Measurements from ENCODE around the gene AQP1. TPM values are rescaled to one million over a fixed set of nuclear protein-coding genes. Genes with fewer than 3 reads are reported as not detected.

AQP1 gene
- total RNA-seq, 1 donor from 2014 or later, result 0.31 TPM

DNA sequence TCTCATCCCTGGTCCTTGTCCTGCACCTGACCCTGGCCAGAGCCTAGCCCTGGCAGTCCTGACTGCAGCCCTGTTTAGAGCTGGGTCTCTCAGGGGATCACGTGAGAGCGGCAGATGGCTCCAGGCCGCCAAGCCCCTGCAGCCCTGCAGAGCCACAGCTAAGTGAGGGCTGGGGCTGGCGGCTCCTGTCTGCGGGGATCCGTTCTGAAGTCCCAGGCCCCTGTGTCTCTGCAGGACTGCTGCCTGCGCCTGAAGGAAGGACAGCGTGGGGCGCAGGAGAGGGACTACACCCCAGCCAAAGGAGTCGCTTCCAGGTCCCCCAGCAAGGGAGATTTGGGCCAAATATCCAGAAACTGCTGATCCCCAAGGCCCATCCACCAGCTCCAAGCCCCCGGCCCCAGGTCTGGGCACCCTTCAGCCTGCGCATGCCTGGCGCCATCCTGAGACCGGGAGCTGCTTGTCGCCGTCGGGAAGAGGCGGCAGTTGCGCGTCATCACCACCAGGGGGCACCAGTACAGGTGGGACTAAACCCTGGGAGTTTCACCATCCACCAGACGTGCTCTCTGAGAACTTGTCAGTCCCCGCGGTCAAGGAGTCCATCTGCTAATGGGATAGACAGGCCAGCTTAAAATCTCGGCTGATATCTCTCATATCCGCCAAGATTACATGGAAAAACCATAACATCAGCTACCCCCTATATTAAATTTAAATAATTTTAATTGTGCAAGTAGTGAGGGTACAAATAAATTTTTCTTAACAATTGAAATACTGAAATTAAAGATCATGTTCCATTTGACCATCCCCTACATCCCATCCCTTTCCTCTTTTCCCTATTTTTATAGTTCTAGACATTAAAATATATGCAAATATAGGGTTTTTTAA is 27.0 kb downstream of the AQP1 start:
- DNase-seq, result peak; percentile 22

DNA sequence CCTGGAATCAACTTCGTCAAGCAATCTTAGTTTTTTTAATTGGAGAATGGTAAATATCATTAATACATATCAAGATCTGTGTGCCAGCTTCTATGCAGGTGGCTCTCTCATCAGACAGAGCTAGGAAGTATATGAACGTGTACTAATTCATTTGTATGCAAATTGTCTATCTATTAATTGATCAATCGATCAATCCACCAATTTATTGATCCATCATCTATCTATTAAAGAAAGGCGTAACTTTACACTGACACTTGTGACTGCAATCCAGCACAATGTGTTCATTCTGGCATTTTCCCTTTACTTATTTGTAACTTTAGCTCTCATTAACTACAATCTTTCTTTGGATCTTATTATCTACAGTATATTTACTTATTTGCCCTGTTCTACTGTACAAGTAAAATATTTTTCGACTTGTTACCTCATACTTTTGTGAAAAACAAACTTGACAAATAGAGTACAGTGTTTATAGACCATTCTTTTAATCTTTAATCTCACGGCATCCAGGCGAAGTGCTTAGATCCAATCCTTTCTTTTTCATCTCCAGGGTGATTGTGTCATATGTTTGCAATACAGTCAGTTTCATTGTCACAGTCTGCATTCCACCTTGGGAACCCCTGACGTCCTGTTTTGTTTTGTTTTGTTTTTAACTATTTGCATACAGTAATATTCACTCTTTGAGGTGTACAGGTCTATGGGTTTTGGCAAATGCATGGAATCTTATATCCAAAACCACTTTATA is 30.1 kb downstream of the AQP1 start:
- no peak for DNase-seq

DNA sequence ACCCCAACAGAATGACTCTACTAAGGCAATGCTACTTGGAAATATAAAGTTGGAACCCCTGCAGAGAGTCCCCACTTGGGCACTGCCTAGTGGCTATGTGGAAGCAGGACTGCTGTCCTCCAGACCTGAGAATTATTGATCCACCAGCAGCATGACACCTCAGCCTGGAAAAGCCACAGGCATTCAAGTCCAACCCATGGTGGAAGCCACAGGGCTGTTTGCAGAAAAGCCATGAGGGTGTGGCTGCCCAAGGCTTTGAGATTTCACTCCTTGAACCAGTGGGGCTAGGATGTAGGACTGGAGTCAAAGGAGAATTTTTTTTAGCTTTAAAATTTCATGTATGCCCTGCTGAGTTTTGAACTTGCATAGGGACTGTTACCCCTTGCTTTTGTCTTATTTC is 38.5 kb downstream of the AQP1 start:
- no peak for DNase-seq

DNA sequence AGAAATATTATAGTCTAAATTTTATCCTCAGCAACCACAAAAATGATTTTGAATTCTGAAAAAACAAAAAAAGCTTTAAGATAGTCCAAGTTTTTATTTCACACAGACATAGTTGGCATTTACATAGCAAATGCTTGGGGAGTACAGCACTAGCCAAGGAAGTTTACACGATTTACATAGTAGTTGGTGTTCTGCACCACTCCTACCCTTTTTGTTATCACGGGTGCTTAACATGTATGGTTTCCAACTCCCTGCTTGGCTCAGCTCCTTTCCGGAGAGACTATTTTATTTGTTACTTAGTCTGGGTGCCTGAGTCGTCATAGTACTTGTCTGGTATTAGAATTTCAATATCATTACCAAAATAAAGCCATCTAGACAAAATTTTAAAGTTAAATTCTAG is 43.3 kb downstream of the AQP1 start:
- no peak for DNase-seq

DNA sequence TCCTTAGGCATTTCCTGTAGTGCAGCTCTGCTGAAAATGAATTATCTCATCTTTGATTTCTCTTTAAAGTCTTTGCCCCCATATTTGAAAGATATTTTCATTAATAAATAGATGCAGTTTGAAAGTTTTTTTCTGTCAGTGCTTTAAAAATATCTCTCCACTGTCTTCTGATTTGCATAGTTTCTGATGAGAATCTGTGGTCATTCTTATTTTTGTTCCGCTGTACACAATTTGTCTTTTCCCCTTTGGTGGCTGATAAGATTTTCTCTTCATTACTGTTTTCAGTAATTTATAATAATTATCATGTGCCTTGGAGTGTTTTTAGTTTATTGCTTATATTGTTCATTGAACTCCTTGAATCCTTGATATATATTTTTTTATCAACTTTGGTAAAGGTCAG is 45.1 kb downstream of the AQP1 start:
- DNase-seq, result no peak

DNA sequence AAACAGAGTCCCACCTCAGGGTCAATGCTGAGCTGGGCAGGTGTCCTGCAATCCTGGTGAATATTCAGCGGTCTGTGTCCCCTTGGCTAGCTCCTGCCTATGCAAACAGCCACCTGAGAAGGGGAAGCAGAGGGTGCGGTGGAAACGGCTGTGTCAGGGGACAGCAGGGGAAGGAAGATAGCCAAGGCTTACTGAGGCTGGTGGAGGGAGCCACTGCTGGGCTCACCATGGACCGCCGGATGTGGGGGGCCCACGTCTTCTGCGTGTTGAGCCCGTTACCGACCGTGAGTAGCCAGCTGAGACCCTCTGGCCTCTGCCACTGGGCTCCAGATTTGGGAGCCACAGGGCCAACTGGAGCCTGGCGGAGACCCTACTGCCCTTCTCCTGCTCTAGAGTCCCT is 52.2 kb downstream of the AQP1 start, which contains the start of gene GHRHR:
Gene GHRHR, plus strand, starts transcription at position 112 of the 400 bp plus-strand sequence. Its CDS starts 116 bp downstream, at position 228.
- DNase-seq, result no peak

DNA sequence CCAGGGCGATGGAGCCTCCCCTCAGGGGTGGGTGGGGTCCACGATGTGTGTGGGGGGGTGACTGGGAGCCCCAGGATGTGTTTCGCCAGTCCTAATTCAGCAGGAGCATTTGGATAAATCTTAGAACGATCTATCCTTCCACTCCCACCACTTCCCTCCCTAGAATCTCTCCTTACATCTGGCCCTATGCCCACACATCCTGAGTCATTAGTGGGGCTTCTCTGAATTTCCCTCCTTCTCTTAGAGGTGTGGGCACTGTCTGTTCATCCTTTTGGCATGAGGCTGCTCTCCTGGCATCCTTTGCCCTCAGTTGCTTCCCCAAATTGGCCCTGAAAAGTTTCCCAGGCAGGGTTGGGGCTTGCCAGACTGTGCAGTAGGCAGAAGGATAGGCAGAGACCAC is 53.7 kb downstream of the AQP1 start:
- no peak for DNase-seq

DNA sequence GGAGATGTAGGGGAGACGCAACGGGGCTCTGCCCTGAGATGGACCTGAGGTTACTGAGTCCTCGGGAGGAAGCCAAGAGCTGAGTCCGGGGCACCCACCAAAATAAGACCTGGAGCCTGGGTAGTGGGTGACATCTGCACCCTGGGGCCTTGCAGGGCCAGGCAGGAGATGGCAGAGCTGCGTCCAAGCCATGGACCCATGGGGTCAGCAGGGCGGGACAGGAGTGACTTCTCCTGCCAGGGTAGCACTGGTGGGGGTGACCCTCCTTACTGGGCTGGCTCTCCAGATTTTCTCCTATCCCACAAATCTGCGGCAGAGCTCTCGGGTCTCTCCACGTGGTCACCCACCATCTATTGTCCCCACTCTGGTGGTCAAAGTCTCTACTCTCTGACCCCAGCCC is 54.2 kb downstream of the AQP1 start:
- no peak for DNase-seq

DNA sequence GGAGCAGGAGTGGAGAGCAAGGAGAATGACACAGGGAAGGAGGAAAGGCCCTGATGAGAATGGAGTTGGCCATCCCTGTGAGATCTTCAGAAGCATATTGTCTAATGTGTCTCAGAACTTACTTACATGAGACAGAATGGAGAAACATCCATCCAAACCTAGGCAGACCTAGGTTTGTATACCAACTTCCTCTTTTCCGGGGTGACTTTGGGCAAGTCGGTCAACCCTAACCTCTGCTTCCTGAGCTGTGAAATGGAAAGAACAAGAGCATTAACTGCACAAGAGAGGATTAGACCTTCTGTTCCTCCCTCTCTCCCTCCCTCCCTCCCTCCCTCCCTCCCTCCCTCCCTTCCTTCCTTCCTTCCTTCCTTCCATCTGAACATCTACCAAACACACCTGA is 56.6 kb downstream of the AQP1 start:
- no peak for DNase-seq

DNA sequence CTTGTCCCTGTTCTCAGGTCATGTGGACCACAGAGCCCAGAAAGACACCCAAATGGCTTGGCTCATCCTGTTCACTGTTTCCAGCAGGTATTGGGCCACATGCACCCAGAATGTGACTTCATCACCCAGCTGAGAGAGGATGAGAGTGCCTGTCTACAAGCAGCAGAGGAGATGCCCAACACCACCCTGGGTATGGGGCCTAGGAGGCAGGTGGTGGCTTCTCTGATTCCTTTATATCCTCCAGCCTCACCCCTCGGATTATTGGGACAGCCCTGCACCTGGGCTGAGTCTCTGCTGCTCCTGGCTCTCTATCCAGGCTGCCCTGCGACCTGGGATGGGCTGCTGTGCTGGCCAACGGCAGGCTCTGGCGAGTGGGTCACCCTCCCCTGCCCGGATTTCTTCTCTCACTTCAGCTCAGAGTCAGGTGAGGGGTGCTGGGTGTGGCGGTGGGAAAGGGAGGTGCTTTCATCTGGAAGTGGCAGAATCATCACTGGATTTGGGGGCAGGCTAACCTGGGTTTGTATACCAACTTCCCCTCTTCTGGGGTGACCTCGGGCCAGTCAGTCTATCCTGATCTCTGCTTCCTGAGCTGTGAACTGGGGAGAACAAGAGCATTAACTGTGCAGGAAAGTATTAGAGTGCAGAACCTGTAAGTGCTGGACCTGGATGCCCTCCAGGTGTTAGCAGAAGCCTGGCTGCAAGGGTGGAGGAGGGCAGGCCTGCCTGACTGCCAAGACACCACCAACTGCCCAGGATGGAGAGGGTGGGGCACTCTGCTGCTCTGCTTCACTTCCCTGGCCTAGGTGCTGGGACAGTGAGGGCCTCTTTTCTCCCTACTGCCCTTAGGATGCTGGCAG is 57.3 kb downstream of the AQP1 start:
- no peak for DNase-seq

DNA sequence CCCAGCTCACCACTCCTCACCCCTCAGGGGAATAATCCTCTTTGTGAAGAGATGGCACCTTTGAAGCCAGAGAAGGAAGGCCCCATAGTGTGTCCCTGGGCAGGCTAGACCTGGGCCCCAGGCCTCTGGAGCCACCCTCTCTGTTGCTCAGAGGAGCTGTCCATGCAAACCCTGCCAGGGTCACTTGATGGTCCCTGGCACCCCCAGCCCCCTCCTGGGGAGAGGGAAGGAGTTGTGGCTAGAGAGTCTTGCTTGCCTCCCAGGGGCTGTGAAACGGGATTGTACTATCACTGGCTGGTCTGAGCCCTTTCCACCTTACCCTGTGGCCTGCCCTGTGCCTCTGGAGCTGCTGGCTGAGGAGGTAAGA is 57.9 kb downstream of the AQP1 start:
- no peak for DNase-seq

DNA sequence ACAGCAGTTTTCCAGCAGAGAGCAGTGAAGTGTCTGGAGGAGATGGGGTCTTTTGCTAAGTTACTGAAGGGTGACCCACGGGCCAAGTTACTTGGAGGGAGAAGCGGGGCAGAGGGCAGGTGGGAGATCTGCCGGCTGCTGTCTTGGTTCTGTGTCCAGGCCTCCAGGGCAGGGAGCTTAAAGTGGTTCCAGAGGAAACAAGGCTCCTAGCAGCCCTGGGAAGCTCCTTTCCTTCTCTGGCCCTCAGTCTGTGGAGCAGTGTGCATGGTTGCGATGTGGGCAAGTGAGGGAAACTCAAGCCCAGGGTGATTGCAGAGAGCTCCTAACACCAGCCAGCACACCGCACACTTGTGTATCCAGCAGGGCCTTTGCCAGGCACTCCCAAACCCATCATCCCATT is 58.4 kb downstream of the AQP1 start:
- DNase-seq, result no peak

DNA sequence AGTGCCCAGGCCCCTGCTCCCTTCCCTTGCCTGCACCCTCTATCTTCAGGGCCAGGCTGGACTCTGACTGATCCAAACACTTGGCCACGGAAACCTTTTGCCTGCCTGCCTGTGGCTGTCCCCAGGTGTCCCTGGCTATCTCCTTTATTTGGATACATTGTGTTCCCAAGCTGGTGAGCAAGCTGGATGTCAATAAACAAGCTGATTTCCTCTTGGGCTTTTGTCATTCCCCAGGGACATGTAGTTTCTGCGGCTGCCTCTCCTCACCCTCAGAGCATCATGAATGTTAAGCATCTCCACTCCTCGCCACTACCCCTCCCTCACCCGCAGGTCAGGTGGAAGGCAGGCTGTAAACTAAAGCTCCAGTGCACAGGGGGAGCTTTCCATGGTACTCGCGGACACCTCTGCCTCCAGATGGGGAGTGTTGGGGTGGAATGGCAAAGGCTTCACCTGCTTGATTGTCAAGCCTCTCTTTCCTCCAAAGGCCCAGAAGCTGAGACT is 59.0 kb downstream of the AQP1 start:
- DNase-seq, result no peak

DNA sequence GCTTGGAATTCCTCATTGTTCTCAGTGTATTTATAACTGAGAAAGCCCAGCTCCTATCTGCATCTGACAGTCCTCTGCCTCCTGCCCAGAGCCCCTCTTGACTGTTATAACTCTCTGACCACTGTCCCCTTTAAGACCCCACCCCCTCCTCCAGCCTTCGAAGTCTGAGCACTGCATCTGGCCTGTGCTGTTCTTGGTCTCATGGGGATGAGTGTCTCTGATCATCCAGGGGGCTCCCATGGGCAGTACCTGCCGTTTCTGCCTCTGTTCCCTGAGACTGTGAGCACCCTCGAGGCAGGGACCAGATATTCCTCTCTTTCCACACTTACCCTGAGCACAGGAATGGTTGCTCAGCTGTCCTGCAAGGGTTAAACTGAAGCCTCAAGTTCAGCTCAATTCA is 59.8 kb downstream of the AQP1 start:
- DNase-seq, result no peak

DNA sequence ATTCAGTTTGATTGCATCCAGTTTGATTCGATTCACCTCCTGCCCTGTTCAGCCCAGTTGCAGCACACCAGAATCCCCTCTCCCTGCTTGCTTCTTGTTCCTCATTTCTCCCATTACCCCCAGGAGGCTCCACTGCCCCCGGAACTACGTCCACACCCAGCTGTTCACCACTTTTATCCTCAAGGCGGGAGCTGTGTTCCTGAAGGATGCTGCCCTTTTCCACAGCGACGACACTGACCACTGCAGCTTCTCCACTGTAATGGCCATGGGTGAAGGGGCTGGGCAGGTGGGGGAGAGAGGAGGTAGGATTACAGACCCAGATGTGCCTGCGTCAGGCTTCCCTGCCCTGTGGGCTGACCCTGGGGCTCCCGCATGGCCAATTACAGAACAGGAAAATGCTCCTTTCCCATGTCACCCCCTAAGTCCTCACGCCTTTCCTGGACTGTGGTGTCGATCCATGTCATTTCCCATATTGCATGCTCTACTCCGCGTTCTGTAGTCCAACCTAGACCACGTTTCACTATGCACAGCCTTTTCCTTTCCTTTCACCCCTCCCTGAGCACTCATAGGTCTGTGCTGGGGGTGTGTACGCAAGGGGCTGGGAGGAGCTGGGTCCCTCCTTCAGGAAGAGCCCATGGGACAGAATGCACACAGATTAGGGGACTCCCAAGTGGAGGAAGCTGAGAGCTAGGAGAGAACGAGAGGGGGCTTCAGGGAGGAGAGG is 60.3 kb downstream of the AQP1 start:
- no peak for DNase-seq

DNA sequence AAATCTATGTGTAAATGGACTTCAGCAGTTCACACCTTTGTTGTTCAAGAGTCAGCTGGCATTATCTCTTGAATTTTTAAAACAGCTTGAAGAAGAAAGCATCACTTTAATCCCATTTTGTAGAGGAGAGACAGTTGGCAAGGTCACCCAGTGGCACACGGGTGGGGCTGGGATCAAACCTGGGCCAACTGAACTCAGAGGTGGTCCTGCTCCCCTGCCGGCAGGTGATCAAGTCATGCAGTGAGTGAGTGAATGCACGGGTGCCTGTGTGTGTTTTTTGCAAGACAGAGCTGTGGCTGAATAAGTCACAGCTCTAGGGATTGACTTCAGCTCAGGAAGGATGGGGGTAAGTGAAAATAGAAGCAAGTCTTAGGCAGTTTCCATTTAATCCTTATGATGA is 61.6 kb downstream of the AQP1 start:
- no peak for DNase-seq

DNA sequence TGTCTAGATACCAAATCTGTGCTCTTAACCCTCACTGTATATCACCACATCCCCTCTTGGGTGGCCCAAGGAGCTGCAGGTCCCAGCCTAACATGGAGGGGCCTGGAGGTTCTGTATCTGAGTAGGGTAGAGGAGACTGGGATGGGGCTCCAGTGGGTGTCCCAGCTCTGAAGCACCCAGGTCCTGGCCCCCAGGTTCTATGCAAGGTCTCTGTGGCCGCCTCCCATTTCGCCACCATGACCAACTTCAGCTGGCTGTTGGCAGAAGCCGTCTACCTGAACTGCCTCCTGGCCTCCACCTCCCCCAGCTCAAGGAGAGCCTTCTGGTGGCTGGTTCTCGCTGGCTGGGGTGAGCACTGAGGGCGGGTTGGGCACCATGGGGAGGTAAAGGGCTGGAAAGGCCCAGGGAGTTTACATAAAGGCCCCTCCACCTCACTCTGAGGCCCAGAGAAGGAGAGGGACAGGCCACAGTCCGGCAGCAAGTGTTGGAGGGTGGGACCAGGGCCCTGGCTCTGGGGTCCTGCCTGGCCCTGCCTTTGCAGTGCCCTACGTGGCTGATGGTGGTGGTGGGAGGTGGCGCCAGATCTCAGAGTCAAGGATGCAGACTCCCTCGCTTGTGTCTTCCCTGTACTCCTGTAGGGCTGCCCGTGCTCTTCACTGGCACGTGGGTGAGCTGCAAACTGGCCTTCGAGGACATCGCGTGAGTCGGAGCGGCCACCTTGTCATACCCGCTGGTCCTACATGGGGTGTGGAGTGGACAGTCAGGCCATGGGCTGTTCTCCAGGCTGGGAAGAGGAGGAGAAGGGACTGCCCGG is 62.3 kb downstream of the AQP1 start:
- no peak for DNase-seq

DNA sequence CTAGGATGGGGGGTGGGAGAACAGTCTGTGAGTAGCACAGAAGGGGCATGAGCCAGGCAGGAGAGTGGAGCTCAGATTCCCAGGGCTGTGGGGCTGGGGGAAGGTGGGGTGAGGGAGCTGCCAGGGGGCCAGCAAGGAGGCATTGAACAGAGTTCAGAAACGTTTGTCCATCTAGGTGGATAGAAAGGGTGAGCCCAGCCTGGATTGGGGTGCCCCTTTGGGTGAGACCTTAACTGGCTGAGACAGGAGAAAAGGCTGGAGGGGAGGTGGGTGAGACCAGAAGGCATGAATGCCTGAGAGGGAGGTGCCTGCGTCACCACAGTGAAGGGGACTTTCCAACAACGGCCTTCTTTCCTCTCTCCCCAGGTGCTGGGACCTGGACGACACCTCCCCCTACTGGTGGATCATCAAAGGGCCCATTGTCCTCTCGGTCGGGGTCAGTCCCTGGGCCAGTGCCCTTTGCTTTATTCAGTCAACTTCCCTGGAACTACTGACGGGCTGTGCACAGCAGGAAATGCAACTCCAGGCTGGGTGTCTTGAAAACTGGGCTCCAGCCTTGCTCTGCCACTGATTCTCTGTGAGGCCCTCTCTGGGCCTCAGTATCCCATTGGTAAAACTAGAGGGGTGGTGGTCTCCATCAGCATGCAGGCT is 63.1 kb downstream of the AQP1 start:
- no peak for DNase-seq
